K562 (cell line): ENCODE results near the gene PAQR7. TPM values are rescaled to one million over a fixed set of nuclear protein-coding genes. Genes with fewer than 3 reads are reported as not detected.
A peak's percentile ranks its signal among the peaks of the same experiment; 100 is the strongest.

Experiments
- FIP1L1 ChIP-seq: fragments of 200-400 bp; formaldehyde crosslinking; IDR thresholded peaks from 2 replicates; pipeline ENCODE4 v1.6.1; 2018; ENCODE audit warnings: mild to moderate bottlenecking, low read depth, low read length; ENCODE audit not compliant: poor library complexity, severe bottlenecking
- FOXP1 ChIP-seq: sonication (generic); formaldehyde crosslinking; IDR thresholded peaks from 2 replicates; pipeline ENCODE4 v1.8.0; 2022; ENCODE audit warnings: mild to moderate bottlenecking, missing genetic modification reagents
- HDAC1 ChIP-seq, 2 experiments: fragments of 450-650 bp; IDR thresholded peaks; 2 replicates each; pipeline ENCODE4 v1.6.1; 2016 to 2017; ENCODE audit warnings: inconsistent platforms in 1 of 2, mild to moderate bottlenecking in 1 of 2, moderate library complexity in 1 of 2
- KLF1 ChIP-seq: fragments of 450-650 bp; IDR thresholded peaks from 2 replicates; pipeline ENCODE4 v1.6.1; 2016; ENCODE audit warnings: missing genetic modification characterization, missing compliant biosample characterization
- MTA3 ChIP-seq: fragments of 450-650 bp; formaldehyde crosslinking; IDR thresholded peaks from 2 replicates; pipeline ENCODE4 v1.6.1; 2017; ENCODE audit warnings: mild to moderate bottlenecking, borderline replicate concordance
- NRF1 ChIP-seq, 2 experiments: fragments of 450-650 bp; IDR thresholded peaks in 1 of 2; conservative IDR thresholded peaks in 1 of 2; 2 replicates each; pipeline ENCODE4 v1.6.1; 2014; ENCODE audit warnings: mild to moderate bottlenecking in 2 of 2
- POLR2A ChIP-seq: fragments of 450-650 bp; conservative IDR thresholded peaks from 2 replicates; pipeline ENCODE4 v1.6.1; 2016
- ZBTB7A ChIP-seq: IDR thresholded peaks from 2 replicates; pipeline ENCODE4 v1.6.1; 2011; ENCODE audit warnings: low read depth, mild to moderate bottlenecking, low read length, moderate library complexity, borderline replicate concordance; ENCODE audit not compliant: control insufficient read depth
- polyA plus RNA-seq, 8 experiments: library from polyadenylated mRNA; depleted of rRNA in 4 of 8; stranded (reverse) in 5 of 8; unstranded in 3 of 8; fragments of >200 nt; fragmentation: Nextera tagmentation in 2 of 8; fragmentation: Illumina TruSeq in 1 of 8; extraction: Ambion mirVana in 2 of 8; extraction: Trizol in 1 of 8; gene quantifications; 2 replicates each; pipeline versions ENCODE4 v1.2.1 to v1.2.3, GENCODE V29; 2011 to 2014; ENCODE audit warnings: inconsistent platforms in 1 of 8, missing spikeins in 1 of 8
- total RNA-seq, 7 experiments: library from RNA; depleted of rRNA in 6 of 7; stranded (reverse); fragments of >200 nt in 6 of 7; fragmentation: Illumina TruSeq in 2 of 7; extraction: Trizol in 2 of 7; gene quantifications; 2 replicates each; pipeline versions ENCODE4 v1.2.1 to v1.2.3, GENCODE V29; 2011 to 2021; ENCODE audit warnings: low replicate concordance in 1 of 7
- TF ChIP-seq, protein P1 (sequence below), 2 experiments: fragments of 450-650 bp in 1 of 2; sonication (generic) in 1 of 2; formaldehyde crosslinking in 1 of 2; IDR thresholded peaks; 2 replicates each; pipeline versions ENCODE4 v1.7.1 to v1.9.0; 2016 to 2022; ENCODE audit warnings: inconsistent platforms in 1 of 2, mild to moderate bottlenecking in 1 of 2, missing genetic modification reagents in 1 of 2
- TF ChIP-seq, protein P2 (sequence below), 2 experiments: fragments of 450-650 bp in 1 of 2; IDR thresholded peaks; 2 replicates each; pipeline ENCODE4 v1.6.1; 2011 to 2017; ENCODE audit warnings: low read depth in 2 of 2, antibody characterized with exemption in 1 of 2, borderline replicate concordance in 1 of 2, low read length in 1 of 2, mild to moderate bottlenecking in 1 of 2, mixed read lengths in 1 of 2; ENCODE audit not compliant: control insufficient read depth in 1 of 2
- TF ChIP-seq, protein P3 (sequence below), 2 experiments: IDR thresholded peaks; 2 replicates each; pipeline ENCODE4 v1.6.1; 2011; ENCODE audit warnings: borderline replicate concordance in 1 of 2, control low read depth in 1 of 2, low read depth in 1 of 2, low read length in 1 of 2, mild to moderate bottlenecking in 1 of 2, mixed read lengths in 1 of 2, moderate library complexity in 1 of 2; ENCODE audit not compliant: insufficient read depth in 1 of 2, insufficient read length in 1 of 2, poor library complexity in 1 of 2, severe bottlenecking in 1 of 2; ENCODE audit errors: extremely low read depth in 1 of 2

The PAQR7 gene
- total and polyA plus RNA-seq, 9 of the 15 experiments (the other 6 are each of a cell fraction or from before 2014, with no cell fraction given) = 1.1 to 5.2 (median 2.6) TPM

DNA sequence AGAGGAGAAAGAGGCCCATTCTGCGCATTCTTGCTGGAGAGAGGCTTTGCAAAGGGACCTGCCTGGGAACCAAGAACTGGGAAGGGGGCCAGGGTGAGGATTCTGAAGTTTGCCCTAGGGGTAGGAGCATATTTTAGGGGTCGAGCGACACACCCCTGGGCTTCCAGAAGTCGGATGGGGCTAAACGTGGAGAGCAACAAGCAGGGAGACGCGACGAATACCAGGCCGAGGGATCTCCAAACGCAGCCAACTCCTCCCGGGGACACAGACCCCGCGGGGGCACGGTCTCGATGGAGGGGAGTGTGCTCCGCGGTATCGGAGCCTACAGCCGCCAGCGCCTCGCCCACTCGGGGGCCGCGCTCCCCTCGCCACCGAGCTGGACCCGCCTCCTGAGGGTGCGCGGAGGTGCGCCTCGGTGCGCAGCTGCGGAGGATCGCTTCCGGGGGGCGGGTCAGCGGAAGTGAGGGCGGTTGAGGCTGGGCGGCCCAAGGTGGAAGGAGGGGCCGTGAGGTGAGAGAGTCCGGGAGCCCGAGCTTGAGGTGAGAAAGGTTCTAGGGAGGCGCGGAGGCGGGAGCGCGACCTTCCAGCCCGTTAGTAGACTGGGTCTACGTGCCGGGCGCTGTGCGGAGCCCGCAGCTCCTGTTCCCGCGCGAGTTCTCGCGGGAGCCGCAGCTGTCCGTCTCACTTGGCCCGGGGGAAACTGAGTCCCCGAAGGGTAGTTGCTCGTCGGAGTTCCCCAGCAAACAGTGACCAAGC lies 55.8 kb downstream of the PAQR7 start, which contains the start of gene MTFR1L (continued):
- TF ChIP-seq, protein P1, sequence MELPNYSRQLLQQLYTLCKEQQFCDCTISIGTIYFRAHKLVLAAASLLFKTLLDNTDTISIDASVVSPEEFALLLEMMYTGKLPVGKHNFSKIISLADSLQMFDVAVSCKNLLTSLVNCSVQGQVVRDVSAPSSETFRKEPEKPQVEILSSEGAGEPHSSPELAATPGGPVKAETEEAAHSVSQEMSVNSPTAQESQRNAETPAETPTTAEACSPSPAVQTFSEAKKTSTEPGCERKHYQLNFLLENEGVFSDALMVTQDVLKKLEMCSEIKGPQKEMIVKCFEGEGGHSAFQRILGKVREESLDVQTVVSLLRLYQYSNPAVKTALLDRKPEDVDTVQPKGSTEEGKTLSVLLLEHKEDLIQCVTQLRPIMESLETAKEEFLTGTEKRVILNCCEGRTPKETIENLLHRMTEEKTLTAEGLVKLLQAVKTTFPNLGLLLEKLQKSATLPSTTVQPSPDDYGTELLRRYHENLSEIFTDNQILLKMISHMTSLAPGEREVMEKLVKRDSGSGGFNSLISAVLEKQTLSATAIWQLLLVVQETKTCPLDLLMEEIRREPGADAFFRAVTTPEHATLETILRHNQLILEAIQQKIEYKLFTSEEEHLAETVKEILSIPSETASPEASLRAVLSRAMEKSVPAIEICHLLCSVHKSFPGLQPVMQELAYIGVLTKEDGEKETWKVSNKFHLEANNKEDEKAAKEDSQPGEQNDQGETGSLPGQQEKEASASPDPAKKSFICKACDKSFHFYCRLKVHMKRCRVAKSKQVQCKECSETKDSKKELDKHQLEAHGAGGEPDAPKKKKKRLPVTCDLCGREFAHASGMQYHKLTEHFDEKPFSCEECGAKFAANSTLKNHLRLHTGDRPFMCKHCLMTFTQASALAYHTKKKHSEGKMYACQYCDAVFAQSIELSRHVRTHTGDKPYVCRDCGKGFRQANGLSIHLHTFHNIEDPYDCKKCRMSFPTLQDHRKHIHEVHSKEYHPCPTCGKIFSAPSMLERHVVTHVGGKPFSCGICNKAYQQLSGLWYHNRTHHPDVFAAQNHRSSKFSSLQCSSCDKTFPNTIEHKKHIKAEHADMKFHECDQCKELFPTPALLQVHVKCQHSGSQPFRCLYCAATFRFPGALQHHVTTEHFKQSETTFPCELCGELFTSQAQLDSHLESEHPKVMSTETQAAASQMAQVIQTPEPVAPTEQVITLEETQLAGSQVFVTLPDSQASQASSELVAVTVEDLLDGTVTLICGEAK (IDR thresholded peaks at IDR 0.05) = peak; percentile 95
- TF ChIP-seq, protein P1 (CRISPR knock-in tag; IDR thresholded peaks at IDR 0.05) = no peak
- TF ChIP-seq KLF1 (peak; percentile 51; the same call in 1 of the 2 replicates), FIP1L1 (peak; percentile 85), HDAC1 (IDR thresholded peaks at IDR 0.05) (peak in 1 of 2 experiments; percentile 84; a peak in 2 of 4 replicates), NRF1 (conservative IDR thresholded peaks at IDR 0.05 in 1 of 2, IDR thresholded peaks at IDR 0.05 in 1 of 2) (peak; percentile 96 to 97), ZBTB7A (peak; percentile 96), FOXP1 (CRISPR knock-in tag) (peak; percentile 67; the same call in 1 of the 2 replicates), POLR2A (peak; percentile 92), MTA3 (peak; percentile 91)
- TF ChIP-seq, protein P2, sequence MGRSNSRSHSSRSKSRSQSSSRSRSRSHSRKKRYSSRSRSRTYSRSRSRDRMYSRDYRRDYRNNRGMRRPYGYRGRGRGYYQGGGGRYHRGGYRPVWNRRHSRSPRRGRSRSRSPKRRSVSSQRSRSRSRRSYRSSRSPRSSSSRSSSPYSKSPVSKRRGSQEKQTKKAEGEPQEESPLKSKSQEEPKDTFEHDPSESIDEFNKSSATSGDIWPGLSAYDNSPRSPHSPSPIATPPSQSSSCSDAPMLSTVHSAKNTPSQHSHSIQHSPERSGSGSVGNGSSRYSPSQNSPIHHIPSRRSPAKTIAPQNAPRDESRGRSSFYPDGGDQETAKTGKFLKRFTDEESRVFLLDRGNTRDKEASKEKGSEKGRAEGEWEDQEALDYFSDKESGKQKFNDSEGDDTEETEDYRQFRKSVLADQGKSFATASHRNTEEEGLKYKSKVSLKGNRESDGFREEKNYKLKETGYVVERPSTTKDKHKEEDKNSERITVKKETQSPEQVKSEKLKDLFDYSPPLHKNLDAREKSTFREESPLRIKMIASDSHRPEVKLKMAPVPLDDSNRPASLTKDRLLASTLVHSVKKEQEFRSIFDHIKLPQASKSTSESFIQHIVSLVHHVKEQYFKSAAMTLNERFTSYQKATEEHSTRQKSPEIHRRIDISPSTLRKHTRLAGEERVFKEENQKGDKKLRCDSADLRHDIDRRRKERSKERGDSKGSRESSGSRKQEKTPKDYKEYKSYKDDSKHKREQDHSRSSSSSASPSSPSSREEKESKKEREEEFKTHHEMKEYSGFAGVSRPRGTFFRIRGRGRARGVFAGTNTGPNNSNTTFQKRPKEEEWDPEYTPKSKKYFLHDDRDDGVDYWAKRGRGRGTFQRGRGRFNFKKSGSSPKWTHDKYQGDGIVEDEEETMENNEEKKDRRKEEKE (IDR thresholded peaks at IDR 0.05; ENCODE audit: borderline replicate concordance in 1 of 2, control insufficient read depth in 1 of 2, low read depth in 2 of 2, low read length in 1 of 2) = peak in 1 of 2 experiments; percentile 50; a peak in 1 of 4 replicates
- TF ChIP-seq, protein P3, sequence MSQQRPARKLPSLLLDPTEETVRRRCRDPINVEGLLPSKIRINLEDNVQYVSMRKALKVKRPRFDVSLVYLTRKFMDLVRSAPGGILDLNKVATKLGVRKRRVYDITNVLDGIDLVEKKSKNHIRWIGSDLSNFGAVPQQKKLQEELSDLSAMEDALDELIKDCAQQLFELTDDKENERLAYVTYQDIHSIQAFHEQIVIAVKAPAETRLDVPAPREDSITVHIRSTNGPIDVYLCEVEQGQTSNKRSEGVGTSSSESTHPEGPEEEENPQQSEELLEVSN (IDR thresholded peaks at IDR 0.05; ENCODE audit: borderline replicate concordance in 1 of 2, extremely low read depth in 1 of 2, insufficient read depth in 1 of 2, insufficient read length in 1 of 2, low read depth in 1 of 2, low read length in 1 of 2, poor library complexity in 1 of 2, severe bottlenecking in 1 of 2) = peak; percentile 48 to 74
